Measurements from ENCODE around the gene SLC38A10.

Gene SLC38A10

DNA sequence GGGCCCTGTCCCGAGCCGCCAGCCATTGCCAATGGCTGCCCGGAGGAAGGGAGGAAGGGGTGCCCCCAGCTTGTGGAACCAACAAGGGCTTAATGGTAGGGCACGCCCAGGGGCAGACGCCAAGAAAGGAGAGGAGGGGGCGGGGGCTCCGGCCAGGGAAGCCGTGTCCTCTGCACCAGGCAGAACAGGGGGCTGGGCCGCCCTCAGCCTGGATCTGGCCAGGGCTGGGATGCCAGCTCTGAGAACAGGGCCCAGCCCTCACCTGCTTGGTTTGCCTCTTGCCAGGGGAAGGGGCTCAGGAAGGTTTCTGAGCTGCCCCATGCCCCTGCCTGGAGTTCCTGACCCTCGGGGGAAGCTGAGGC lies 35.8 kb upstream of the SLC38A10 start:
- no peak for DNase-seq

DNA sequence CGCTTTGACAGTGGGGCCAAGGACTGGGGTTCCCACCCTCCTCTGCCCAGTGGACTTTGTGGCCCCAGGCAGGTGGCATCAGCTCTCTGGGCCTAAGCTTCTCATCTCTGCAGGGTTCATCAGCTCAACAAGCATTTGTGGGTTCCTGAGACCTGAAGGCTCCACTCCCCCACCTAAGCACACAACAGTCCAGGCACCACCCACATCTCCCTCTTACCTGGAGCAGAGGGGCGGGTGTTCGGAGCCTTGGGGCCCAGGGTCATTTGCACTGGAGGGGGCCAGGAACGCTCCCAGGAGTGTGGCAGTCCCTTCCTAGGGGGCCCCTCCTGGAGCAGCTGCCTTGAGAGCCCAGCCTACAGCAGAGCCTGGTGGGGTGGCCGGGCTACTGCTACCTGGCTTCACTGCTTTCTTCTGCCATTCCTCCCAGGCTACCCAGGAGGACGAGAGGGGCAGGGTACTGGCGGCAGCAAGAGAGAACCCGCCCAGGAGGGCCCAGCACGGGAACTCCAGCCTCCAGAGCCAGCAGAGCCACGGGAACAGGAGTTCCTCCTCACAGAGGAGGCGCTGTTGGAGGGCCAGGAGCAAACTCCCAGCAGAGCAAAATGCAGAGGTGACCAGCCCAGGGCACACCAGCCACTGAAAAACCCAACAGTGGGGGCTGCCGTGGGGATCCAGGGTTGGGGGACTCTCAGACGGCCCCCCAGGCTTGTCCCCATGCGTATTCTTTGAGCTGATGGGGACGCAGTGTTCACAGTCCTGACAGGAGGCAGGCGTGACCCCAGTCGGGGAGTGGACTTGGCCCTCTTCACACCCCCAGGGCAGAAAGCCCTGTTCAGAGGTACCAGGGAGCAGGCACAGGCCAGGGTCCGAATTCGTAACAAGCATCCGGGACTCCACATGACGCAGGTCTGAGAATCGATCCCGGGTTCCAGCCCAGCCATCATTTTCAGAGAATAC lies 35.1 kb upstream of the SLC38A10 start:
- DNase-seq: no peak

DNA sequence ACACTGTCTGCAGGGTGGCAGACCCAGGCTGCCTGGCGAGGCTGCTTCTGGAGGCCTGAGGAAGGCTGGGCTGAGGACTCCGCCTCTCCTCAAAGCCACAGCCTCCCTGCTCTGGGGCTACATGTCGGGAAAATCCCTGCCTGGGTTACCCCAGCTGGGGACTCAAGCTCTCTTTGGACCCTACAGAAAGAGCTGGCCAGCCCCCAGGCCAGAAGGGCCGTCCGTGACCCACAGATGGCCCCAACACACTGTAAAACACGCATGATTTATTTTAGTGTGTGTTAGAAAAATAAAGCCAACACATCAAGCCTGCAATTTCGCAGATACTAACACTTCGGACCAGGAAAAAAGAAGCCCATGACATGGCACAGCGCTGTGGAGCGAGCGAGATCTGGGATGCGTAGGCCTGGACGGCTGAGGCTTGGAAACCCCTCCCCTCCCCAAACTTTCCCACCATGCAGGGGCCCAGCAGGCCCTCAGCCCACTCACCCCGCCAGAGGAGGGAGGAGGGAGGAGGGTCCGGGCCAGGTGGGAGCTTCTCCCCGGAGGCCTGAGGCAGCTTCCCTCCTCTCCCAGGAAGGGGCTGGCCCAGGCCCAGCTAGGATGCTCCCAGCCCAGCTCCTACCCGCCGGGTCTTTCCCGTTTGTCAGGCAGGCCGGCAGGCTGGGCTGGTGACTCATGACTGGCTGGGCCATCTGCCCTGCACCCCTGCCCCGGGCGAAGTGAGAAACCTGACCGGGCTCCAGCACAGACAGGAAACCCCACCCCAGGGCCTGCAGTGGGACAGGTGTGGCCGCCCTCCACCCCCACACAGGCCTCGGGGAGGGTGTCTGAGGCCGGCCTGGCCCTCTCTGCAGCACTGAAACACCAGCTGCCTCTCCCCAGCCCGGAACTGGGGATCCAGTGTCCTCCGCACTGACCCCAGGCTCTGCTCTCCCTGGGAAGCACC lies 34.1 kb upstream of the SLC38A10 start:
- no peak for DNase-seq

DNA sequence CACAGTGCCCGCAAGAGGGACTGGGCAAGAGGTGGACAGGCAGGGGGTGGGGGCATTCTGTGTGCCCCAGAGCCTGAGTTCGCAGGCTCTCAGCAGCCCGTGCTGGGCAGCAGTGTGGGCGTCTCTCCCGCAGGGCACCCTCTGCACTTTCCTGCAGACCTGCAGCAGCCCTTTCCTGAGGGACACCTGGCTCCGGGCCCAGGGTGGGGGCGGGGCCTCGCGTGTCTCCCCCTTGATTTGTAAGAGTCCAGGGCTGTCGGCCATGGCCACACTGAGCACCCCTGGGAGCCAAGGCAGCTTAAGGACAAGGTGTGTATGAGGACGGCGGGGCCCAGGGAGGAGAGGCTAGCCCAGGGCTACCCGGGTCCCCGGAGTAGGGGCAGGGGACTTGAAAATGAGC lies 33.4 kb upstream of the SLC38A10 start:
- DNase-seq: no peak

DNA sequence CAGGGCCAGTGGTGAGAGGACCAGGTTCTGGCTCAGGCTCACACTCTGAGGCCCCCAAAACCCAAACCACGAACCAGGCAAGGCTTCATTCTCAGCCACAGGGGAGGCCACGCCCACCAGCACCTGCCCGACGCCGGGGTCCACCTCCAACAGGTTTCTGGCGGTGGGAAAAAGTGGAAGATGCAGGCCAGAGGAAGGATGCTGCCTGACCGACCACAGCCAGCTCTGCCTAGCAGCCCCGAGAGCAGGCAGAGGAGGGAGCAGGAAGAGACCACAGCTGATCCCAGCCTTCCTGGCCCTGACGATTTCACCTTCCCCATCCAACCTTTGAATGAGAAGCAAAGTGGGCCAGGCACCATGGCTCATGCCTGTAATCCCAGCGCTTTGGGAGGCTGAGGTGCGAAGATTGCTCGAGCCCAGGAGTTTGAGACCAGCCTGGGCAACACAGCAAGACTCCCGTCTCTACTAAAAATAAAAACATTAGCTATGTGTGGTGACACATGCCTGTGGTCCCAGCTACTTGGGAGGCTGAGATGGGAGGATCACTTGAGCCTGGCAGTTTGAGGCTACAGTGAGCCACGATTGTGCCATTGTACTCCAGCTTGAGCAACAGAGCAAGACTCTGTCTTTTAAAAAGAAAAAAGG lies 30.7 kb upstream of the SLC38A10 start:
- DNase-seq: no peak

DNA sequence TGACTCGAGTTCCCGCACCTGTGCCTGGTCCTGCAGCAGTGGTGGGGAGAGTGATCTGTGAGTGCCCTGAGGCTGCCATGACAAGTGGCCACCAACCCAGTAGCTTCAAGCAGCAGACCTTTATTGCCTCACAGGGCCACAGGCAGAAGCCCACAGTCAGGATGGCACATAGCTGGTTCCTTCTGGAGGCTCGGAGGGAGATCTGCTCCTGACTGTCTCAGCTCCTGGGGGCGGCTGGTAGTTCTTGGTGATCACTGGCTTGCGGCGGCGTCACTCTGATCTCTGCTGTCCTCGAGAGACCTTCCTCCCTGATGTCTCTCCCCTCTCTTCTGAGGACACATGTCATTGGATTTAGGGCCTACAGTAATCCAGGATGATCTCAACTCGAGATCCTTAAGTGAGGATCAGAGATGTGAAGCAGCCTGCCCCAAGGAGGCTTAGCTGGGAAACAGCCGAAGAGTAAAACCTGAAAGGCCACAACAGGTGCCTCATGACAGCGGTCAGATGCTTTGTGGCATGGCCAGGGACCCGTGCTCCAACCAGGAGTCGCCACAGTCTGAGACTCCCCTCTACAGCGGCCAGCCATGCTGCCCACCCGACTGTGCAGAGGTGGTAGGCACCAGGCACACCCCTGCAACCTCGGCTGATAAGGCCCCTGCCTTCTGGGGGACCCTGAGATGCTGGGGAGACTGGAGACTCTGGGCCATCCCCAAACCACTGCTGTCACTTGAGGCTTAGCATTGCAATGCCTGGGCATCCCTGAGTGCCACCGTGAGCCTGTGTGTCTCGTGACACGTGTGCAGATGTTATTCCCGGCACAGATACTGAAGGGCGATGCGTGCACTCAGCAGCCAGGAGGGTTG lies 30.0 kb upstream of the SLC38A10 start:
- DNase-seq: no peak

DNA sequence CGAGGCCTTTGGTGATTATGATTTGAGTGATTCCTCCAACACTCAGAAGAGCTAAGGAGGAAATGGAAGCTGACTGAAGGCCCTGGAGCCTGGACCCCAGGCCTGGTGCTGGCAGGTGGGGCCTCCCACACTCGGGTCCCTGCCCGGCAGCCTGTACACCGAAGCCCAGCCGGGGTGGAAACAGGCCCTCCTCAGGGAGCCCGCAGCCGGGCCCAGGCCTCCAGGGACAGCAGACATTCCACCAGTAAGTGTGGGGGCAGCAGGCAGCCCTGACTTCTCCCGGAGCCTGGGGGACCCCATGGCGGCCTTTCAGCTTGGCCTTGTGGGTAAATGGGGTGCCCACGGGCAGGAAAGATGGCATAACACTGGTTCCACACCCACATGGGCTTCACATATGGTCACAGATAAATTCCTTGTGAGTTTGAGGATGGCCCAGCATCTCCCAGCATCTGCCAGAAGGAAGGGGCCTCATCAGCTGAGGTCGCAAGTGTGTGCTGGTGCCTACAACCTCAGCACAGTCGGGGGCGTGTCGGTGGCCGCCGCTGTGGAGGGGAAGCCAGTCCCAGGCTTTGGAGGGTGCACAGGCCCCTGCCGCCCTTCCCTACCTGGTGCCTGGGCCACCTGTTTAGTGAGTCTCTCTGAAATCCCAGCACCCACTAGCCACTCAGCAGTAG lies 29.2 kb upstream of the SLC38A10 start:
- no peak for DNase-seq

DNA sequence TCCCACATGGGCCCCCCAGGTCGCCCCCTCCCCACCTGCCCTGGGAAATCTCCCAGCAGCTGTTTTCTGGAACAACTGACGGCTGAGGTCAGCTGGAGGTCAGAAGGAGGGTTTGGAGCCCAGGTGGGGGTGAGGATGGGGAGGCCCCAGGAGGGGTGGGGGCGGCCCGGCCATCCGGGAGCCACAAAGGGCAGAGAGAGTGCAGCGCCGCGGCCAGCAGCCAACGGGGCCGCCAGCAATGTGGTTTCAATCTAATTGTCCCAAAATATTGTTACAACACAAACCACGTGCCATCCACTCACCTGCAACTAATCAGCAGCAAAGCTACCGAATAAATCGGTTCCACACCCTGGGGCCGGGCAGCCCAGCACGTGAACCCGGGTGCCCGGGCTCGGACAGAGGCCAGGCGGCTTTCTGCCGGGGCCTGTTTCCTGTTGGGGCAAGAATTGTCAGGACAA lies 28.3 kb upstream of the SLC38A10 start:
- no peak for DNase-seq

DNA sequence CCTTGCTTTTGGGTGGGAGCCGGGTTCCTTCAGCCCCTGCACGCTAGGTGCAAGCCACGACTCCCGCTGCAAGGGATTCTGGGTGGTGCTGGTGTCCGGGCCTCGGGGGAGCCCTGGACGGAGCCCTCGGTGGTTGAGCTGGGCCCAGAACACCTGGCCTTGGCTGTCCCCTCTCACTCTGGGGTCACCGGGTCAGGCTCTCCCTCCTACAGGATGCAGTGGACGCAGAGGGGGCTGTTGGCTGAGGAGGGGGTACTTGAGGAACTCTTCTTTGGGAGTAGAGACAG lies 27.9 kb upstream of the SLC38A10 start:
- no peak for DNase-seq

DNA sequence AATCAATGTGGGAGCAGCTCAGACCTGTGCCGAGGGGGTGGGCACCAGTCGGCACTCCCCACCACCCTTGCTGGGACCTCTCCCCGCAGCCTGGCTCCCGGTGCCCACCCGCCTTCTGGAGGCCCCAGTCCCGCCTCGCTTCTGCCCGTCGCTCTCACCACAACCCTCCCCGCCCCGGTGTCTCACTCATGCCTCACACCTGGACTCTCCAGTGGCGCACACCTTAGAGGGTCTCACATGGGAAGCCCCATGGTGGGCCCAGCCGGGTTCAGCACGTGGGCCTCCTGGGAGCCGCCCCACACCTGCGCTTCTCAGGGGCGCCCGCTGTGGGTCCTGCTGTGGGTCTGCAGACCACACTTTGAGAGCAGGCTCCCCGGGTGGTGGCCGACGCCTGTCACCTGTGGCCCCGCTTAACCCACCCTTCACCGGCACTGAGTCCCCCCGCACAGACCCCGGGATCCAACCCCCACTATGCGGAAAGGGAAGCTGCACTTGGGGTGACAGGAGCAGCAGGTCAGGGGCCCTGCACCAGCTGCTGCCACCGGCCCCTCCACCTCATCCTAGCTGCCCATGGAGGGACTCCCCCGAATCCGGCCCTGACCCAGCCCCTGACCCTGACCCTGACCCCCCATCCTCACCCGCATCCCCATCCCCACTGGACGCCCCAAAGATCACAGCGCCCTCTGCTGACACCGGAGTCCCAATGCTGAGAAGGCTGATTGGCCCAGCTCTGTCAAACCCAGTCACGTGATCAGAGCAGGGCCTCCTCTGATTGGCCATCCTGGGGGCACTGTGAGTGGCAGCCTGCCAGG lies 27.4 kb upstream of the SLC38A10 start:
- peak; percentile 67 for DNase-seq

DNA sequence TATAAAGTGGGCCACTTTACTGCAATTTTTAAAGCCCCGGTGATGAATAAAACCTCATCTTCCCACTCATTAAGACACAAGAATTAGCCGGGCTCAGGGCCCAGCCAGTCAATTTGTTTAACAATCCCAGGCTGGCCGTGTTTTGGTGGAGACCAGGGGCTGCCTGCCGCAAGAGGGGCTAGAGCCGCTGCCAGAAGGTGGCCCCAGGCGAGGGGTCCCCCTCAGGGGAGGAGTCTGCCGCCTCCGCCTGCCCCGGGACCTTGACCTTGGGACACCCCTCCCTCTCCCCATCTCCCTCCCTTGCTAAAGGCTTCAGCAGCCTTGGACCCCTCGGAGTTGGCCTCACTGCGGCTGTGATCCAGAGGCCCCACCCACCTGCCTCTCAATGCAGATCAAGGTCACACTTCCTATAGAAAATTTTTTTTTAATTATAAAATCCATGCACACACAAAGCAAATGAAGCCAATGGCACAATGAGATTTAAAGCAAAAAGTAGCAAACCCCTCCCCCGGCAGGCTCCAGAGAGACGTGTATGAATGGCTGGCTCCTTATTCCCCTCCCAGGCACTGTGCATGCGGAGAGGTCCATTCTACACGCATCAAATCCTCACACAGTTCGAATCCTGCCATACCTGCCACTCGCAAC lies 23.0 kb upstream of the SLC38A10 start:
- DNase-seq: no peak

DNA sequence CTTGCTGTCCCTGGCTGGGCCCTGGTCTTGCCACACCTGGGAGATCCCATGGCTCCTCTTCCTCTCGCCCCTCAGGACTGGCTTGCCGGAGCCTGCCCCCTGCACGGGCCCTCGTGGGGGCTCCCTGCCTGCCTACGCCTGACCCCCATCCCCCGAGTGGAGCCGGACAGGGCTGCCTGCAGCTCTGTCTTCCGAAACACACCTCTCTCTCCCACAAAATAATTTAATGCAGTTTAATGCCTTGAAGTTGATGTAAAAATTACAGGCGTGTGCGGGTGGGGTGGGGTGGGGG lies 22.4 kb upstream of the SLC38A10 start:
- DNase-seq: no peak

DNA sequence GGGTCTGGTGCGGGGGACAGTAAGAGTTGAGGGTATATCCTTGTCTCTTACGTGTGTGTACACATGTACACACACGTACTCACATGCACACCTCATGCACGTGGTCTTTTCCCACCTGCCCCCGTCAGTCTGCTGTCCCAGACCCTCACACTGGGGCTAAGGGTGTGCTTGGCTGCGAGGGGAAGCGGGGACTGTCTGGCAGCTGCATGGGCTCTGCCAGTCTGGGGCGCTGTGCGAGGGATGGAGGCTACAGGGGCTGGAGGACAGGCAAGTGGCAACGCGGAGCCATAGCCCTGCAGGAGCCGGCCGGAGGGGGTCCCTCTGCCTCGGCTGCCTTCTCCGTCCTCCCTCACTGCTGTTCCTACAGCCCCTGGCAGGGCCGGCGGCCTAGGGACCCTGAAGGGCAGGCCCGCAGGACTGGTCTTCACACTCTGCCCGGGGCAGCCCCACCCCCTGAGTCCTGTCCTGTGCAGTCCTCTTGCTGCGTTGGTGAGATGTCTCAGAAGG lies 20.8 kb upstream of the SLC38A10 start:
- no peak for DNase-seq

DNA sequence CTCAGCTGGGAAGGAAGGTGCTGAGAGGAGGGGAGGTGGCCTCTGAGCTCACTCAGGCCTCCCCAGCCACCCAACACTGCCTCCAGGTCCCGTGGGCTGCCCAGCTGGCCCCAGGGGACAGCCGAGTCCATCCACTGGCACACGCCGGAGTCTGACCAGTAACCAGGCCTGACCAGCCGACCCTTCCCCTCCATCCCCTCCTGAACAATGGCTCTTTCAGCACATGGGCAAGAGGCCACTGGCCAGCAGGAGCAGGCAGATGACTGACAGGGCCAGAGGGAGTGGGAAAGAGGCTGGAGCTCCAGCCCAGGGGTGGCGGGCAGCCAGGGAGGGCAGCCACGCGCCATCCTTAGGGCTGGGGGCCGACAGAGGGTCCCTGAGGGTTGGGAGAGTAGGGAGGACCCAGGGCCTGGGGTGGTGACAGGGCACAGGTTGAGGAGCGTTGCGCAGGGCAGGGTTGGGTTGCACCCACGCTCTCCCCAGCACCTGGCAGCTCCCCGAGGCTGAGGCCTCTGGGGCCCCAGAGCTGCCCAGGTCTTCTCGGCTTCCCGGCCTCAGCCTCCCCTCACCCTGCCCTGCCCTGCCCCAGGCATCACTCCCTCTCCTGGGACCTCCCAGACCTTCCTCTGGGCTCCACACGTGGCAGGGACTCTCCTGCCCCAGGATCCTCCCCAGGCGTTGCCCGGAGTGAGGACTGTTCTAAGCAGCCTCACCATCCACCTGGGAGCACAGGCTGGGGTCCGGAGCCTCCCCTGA lies 20.2 kb upstream of the SLC38A10 start:
- DNase-seq: no peak

DNA sequence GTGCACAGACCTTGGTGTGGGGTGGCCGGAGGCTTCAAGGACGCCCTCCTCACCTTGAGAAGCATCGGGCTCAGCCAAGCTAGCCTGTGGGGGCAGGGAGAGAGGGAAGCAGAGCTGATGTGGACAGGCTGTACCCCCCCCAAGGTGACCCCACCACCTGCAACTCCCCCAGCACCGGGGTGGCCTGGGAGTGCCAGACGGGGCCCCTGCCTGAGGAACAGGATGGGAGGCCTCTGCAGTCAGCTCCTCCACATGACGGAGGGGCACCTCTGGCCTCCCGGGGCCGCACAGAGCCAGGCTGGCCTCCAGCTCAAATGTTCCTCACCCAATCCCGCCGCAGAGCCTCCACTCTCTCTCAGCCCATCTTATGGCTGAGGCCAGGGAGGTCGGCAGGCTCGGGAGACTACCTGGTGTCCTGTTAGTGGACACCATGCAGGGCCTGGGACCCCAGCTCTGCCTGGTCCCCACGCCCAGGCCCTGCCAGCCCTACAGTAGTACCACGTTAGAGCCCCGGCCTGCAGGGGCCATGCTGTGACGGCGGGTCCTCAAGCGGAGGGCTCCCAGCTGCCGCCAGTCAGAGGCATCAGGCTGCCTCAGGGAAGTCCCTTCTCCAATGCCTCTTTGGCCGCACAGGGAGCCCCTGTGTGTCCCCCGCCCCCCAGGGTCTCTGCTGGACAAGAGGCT lies 19.4 kb upstream of the SLC38A10 start:
- no peak for DNase-seq

DNA sequence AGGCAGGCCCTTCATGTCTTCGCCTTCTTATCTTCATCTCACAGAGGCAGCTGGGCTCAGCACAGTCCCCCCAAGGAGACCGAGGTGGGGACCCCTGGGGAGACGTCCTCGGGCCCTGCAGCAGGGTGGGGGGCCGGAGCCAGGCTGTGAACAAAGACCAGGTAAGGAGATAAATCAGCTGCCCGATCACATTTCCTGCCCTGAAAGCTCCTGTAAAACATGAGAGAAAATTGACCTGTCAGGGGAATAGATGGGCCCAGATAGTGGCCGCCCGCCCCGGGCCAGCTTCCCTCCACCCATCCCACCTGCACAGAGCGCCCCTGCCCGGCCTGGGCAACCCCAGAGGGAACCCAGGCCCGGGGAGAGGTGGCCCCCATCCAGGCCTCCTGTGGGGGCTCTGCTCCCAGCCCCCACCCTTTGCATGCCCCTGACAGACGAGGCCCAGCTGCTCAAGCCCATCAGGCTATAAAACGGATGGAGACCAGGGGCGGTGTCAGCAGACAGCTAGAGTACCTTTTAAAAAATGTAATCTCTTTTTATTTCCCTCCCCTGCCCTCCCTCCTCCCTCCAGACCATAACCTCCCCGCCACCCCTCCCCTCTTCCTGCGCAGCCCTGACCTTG lies 18.8 kb upstream of the SLC38A10 start:
- no peak for DNase-seq

DNA sequence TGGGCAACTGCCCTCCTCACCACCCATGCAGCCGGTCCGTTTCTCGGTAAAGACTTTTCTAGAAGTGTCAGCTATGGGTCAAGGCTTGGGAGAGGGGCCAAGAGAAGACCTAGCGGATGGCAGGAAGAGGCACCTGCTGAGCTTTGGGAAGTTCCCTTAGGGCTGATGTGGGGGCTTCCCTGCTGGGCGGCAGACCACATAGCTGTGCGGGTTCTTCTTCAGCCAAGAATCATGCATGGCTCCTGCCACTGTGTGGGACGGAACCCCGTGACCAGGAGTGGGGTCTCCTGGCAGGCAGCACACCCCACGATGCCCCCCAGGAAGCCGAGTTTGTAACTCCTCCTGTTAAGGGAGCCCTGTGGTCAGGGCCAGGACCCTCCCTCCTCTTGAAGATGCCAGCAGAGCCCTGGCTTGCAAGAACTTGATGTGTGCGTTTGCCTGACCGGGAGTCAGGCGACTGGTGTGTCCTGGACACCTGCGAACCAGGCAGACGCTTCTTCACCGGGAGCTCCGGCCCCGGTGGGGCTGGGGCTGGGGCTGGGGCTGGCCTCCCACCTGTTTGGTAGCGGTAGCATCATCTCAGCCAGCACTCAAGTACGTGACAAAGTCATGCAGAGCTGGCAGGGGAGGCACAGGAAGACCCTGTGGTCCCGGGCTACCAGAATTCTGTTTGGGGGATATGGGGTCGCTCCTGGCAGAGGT lies 17.7 kb upstream of the SLC38A10 start:
- no peak for DNase-seq

DNA sequence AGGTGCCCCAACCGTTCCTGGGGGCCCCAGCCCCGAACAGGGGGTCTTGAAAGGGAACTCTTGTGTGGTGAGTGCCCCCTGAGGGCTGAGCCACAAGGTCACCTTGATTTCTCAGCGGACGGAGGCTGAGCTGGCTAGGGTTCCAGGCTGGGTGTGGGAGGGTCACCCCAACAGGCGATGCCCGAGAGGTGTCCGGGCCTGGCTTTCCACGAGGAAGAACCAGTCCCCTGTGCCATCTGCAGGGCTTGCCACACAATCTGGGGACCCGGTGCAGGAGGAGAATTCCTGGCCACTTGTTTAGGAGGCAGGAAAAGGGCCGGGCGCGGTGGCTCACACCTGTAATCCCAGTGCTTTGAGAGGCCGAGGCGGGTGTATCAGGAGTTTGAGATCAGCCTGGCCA lies 16.8 kb upstream of the SLC38A10 start:
- no peak for DNase-seq

All from hematopoietic multipotent progenitor cell treated with erythropoietin and hydrocortisone succinate and interleukin-3 and kit ligand, for 6 days (in vitro differentiated cells).